Measurements from ENCODE around the gene TRANK1.
"Not testable (repeated sequence)": the region's sequence is repeated elsewhere in the genome, so short reads cannot be mapped to it uniquely, and the experiment has no call there.

TRANK1 gene

DNA sequence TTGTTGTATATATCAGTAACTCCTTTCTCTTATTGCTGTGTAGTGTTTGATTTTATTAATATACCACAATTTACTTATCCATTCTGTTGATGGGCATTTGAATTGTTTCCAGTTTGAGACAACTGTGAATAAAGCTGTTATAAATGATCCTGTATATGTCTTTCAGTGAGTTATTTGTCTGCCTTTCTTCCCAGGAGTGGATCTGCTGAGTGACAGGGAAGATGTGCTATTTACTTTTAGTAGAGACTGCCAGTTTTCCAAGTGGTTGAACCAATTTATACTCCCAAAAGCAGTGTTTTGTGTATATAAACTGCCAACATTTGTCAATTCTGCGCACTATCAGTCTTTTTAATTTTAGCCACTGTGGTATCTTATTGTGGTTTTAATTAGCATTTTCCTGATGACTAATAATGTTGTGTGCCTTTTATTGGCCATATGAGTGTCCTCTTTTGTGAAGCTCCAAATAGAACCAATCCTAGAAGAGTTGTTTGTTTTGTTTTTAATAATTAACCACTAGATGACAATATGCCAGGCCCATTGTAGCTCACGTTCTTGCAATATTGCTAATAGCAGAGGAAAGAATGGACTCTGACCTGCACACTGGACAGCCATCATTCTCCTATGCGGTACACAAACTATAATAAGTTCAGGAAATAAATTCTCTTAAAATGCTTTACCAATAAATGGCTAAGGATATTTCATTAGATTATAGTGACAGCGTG lies 25.3 kb downstream of the TRANK1 start:
- DNase-seq (ENCODE audit: low read depth in 2 of 2), result no peak

DNA sequence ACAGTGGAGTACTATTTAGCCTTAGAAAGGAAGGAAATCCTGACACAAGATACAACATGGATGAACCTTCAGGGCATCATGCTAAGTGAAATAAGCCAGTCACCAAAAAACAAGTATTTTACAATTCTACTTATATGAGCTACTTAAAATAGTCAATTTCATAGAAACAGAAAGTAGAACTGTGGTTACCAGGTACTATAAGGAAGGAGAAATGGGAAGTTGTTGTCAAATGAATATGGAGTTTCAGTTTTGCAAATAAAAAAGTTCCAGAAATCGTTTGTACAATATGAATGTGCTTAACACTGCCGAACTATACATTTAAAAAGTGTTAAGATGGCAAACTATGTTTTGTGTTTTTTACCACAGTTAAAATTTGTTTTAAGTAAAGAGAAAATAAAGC lies 26.8 kb downstream of the TRANK1 start:
- no peak for DNase-seq (ENCODE audit: low read depth in 2 of 2)

DNA sequence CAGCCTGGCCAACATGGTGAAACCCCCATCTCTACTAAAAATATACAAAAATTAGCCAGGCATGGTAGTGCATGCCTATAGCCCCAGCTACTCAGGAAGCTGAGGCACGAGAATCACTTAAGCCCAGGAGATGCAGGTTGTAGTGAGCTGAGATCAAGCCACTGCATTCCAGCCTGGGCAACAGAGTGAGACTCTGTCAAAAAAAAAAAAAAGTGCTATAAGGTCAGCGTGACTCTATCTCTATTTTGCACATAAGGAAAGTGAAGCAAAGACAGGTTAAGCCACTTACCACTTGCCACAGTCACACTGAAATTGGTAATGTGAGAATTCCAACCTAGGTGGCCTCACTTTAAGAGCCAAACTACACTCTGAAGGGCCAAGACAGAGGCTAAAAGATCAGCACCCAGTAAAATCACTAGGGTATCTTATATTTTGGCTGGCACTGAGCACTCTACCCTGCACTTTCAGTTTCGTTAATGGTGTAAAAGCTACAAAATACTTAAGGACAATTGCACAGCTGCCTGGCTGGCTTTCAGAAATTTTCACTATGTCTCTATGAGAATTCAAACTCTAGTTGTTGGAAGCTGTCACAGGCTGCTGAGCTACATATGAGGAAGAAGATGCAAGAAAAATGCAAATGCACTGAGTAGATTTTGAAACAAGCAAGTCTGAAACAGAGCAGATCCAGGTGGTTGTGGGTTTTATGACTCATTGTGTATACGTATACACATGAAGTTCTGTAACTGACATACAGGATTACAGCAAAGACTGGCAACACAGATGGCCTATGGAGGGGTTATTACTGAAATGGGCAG lies 32.7 kb downstream of the TRANK1 start:
- no peak for DNase-seq (ENCODE audit: low read depth in 2 of 2)

DNA sequence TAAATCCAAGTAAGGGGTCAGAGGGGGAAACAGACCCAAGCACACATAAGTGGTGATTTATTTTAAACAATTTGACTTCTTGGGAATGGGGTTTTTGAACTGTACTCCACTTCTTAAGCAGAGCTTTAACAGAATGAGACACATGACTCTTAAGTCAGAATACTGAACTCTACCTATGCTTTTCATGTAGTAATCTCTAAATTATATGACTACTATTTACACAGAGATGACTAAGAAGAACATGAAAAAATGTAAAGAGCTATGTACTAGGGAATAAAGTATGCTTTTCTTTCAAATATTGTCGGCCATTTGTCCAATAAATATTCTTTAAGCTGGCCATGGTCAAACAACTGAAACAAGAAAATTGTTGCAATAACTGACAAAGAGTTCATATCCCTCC lies 35.2 kb downstream of the TRANK1 start:
- no peak for DNase-seq (ENCODE audit: low read depth in 2 of 2)

DNA sequence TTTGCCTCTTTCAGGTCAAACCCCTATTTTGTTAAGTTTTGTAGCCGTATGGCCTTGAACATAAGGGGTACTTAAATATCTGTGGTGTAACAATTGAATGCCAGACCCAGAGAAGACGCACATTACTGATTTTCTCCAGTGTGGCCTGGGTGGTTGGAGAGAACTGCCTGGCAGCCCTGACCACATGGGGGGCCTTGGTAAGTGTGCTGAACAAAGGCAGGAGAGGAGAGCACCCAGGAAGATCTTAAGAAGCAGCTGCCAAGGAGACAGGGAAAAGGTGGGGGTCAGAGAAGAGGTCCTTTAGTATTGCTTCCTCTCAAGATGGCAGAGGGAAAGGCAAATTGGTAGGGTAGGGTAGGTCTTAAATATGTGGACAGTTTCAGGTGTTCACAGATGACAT lies 35.7 kb downstream of the TRANK1 start:
- DNase-seq (ENCODE audit: low read depth in 2 of 2), result no peak

DNA sequence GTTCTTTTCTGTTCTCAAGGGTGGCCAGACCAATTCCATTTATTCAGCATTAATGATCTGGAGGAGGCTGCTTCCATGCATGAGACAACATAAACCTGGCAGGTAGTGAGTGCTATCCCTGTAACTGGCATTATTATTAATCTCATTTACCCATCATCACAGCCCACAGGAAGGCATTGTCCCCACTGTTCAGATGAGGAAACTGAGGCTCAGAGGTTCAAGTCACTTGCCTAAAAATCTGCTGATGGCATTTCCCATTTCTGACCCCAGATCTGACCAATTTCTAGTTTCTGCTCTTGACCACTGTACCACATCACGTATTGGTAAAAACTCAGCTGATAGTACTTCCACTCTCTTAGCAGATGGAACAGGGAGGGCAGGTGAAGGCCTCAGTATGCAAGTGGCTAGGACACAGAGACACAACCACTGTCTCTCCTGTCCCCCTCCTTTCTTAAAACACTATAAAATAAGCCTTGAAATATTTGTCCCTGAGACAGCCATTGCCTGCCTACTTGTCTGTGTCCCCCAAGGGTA lies 36.1 kb downstream of the TRANK1 start:
- no peak for DNase-seq (ENCODE audit: low read depth in 2 of 2)

DNA sequence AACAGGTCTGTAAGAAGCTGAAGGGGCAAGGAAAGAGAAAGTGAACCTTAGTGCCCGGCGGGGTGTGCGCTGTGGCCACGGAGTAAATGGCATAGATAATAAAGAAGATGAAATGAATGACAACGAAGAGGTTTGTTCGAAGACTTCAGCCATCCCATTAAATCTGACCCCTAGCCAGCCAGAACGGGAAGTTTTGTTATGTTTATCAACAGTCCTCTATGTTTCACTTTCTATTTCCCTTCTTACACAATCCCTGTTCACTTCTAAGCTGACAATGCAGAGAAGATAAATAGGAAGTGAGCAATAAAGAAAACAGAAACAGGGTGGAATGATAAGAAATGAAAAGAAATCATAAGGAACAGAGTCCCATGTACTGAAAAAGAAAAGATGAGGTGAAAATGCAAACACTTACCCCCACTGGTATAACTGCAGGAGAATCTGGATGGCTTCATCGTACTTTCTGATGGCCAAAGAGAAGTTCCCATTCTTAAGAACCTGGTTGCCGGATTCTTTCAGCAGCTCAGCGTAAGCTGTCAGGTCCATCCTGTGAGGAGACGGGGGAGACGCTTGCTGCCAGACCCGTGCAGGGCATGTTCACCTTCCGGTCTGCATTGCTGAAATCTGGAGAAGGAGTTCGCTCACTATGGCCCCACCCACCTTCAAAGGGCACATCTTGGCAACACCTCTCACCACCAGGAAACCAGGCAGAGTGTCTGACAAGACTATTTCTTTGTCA lies 36.8 kb downstream of the TRANK1 start:
- peak; percentile 37 to 38 for DNase-seq (ENCODE audit: low read depth in 2 of 2)

DNA sequence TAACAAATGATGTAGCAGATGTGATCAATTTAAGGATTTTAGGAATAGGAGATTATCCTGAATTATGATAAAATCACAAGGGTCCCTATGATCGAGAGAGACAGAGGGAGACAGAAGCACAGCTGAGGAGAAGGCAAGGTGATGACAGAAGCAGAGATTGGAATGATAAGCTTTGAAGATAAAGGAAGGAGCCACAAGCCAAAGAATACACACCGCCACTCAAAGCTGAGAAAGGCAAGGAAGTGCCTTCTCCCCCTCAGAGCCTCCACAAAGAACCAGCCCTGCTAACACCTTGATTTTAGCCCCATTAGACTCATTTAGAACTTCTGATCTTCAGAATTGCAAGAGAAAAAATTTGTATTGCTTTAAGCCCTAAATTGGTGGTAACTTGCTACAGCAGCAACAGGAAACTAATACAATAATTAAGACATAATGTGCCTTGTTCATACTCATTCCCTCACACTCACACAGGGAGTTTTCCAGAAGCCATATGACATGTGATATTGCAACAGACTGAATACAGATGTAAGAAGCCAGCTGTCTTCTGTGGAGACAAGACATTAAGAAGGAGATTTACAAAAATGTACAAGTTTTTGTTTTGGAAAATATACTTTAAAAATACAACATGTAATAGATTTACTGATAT lies 38.2 kb downstream of the TRANK1 start:
- no peak for DNase-seq (ENCODE audit: low read depth in 2 of 2)

DNA sequence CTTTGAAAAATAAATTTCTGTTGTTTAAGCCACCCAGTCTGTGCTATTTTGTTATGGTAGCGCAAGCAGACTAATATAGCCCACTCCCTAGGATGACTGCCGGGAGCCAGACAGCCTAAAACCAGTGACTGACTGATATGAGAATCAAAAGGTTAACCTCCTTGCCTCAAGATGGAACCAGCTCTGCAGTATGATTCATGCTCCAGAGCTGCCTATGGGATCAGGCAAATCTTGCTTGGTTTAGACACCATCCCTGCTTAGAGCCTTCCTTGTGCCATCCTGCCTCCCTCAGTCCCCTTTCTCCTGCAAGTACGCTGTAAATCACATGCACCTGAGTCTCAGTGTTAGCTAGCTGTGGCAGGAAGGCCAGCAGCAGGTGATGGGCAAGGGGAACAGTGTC lies 39.3 kb downstream of the TRANK1 start:
- DNase-seq (ENCODE audit: low read depth in 2 of 2), result no peak

DNA sequence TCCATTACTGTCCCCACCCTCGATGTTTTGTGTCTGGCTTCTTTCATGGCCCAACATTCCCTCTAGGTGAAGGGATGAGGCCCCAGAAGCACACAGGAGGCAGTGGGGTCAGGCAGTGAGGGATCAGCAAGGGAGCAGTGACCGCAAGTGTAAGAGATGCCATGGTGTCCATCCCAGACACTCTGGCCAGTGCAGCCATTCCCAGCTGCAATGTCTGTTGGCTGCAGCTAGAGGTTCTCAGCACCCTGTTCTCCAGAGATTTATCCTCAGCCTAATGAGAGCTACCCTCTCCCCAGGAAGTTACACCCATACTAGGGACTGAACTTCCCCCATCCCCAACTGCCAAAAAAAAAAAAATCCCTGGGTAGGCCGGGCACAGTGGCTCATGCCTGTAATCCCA lies 40.2 kb downstream of the TRANK1 start:
- DNase-seq (ENCODE audit: low read depth in 2 of 2), result no peak

DNA sequence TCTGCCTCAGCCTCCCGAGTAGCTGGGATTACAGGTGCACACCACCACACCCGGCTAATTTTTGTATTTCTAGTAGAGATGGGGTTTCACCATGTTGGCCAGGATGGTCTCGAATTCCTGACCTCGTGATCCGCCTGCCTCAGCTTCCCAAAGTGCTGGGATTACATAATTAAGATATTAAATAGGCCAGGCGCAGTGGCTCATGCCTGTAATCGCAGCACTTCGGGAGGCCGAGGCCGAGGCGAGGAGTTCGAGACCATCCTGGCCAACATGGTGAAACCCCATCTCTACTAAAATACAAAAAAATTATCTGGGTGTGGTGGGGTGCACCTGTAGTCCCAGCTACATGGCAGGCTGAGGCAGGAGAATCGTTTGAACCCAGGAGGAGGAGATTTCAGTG lies 40.8 kb downstream of the TRANK1 start:
- DNase-seq (ENCODE audit: low read depth in 2 of 2), result not testable (repeated sequence)

DNA sequence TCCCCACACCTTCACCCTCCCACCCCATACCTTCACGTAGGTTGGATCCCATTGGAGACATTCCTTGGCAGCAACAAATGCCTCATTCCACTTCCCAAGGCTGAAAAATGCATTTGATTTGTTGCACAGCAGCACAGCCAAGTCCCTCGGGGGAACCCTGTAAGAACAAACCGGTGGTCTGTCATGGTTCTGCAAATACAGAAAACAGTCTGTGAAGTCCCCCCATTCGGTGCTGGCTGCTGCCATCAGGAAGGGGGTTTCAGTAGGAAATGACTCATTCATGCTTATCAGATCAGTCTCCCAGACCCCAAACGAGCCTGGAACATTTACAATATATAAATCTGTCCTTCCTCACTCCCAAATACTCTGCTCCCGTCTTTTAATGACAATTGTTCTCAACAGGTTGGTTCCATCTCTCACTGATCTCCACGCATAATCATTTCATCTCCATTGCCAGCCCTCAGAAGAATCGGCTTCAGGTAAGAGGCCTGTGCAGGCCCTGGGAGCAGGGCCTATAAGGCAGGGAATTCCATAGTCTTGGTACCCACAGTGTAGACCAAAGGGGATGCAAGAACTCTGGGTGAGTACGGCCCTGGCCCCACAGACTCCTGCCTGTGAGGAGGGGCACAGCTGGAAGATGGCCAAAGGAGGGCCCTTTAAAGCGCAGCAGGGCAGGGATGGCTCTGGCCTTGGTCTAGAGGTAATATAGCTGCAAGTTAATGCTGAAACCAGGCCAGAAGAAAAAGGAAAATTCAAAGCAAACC lies 41.6 kb downstream of the TRANK1 start:
- DNase-seq (ENCODE audit: low read depth in 2 of 2), result no peak

DNA sequence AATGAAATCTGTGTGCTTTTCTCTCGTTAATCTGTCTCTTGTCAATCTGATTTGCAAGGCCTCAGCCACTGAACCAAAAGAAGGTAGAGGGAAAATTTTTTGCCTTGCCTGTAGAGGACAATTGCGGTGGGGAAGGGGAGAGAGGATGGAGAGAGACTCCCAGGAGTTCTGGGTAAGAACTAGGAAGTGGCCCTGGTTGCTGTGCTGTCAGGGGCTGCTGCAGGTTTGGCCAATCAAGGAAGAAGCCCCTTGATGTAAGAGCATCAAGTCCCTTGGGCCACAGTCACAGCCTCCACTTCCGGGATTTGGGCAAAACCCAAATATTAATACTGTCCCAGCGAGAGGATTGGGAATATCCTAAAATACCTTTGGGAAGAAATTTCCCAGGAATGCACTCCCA lies 43.3 kb downstream of the TRANK1 start:
- DNase-seq (ENCODE audit: low read depth in 2 of 2), result no peak

DNA sequence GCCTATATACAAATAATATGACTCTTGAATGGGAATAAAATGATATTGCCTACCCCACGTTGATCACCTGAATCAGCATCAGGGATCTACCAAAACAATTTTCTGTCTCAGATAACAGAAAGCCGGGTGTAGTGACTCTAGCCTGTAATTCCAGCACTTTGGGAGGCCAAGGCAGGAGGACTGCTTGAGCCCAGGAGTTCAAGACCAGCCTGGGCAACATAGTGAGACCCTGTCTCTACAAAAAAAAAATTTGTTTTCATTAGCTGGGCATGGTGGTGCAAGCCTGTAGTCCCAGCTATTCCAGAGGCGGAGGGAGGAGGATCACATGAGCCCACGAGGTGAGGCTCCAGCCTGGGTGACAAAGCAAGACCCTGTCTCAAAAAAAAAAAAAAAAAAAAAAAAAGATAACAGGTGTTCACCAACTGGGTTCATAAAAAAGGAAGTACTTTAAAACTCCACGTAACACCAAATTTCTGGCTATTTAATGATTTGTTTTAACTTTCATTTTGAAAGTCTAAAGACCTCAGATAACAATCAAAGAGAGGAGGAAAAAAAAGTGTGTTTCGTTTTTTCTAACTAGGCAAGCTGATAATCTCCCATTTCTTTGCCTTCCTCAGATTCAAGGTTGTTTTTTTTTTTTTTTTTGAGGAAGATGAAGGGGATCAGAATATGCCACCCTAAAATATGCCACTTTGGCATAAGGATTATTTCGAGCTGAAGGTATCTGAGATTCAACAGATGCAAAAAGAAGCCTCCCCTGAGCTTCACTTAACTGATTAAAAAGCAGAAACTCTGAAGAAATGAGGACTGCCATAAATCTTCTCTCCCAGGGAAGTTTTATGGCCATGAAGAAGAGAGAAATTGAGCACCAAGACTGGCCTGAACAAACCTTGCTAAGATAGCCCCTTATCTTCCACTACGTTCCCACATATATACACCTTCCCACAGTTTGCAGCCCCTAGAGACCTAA lies 44.1 kb downstream of the TRANK1 start:
- DNase-seq (ENCODE audit: low read depth in 2 of 2), result no peak

DNA sequence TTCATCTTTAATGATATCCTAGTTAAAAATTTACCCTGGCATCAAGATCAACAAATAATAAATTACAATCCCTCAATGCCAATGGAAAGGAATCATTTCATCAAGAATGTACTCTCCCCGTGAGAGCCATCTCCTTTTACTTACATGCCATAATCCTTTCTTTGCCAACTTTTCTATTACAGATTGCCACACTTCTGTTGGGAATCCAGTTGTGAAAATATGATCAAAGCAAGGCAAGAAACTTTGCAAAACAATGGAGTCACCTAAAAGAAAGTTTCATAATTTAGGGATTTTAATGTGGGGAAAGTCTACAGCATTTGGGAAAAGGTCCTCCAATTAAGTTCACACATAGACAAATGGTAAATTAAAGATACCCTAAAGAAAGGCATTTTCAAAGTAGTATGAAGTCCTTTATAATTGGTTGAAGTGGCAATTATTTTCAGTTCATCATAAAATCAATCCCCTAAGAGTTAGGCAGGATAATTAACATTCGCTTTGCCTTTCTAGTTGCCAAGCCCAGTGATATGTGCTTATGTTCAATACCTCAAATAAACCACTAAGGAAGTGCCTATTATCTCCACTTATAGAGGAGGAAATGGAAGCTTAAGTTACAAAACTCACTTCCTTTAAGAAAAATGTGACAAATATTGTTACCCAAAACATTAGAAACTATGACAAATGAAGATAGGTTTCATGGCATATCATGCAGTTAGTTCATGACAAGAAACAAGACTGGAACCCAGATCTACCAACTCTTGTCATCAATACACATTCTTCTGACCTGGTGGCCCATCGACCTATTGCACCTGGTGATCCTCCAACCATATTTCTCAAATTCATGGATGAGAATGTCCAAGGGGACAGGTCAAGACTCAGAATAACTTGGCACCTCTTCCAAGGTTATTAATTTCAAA lies 49.1 kb downstream of the TRANK1 start:
- no peak for DNase-seq (ENCODE audit: low read depth in 2 of 2)

DNA sequence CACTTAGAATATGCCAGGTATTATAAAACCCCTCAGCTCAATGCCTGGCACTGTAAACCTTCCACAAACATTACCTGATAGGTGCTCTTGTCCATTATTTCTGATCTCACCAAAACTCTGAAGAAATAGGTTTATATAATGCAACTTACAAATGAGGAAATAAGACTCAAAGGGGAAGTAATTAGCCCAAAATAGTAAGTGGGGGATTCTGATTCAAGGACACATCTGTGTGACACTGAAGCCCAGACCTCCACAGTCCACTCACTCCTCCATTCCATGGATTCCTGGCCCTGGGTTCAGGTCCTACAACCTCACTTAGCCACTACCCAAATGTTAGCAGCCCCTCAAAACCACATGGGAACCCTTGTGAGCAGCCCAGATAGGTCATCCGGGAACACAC lies 49.9 kb downstream of the TRANK1 start:
- DNase-seq (ENCODE audit: low read depth in 2 of 2), result no peak

DNA sequence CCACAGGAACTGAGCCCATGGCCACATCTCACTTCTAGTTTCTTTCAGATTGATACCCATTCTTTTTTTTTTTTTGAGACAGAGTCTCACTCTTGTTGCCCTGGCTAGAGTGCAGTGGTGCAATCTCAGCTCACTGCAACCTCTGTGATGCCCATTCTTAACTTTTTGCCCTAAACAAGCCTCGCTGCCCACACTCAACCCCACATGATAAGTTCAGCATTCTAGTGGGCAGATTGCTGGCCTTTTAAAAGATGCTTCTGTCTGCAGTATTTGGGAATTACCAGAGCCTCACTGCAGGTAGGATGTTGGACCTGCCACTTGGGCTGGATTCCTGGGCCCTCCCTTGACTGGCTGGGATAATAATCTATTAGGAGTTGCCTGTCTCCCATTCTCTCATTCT lies 51.0 kb downstream of the TRANK1 start:
- no peak for DNase-seq (ENCODE audit: low read depth in 2 of 2)

DNA sequence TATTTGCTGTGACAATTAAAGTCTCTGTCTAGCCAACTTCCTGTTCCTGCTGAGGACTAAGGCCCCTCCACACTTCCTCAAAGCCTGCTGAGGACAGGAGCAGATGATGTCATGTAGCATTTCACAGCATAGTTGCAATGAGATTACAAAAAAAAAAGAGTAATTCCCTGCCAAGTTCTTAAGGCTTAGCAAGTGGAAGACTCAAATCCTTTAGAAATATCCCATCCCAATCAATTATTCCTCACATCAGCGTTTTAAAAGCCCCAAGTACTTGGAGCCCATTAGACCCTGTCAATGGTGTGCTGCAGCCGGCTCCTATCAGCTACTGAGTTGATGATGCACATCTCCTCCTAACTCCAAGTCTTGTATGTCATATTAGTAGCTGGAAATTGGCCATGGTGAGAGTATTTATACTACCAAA lies 51.7 kb downstream of the TRANK1 start:
- no peak for DNase-seq (ENCODE audit: low read depth in 2 of 2)
